Activated gamma-delta T cell treated with anti-CD3 and anti-CD28 coated beads, Interleukin-2, amount 50 U/mL, for 16 hours (primary cell): ENCODE data around the gene SINHCAF.
"Not testable (repeated sequence)": the region's sequence is repeated elsewhere in the genome, so short reads cannot be mapped to it uniquely, and the experiment has no call there.

Experiments used
- DNase-seq: peaks from one replicate; pipeline ENCODE4 v3.0.0-alpha.2; 2020; ENCODE audit warnings: low read depth

SINHCAF gene, protein sequence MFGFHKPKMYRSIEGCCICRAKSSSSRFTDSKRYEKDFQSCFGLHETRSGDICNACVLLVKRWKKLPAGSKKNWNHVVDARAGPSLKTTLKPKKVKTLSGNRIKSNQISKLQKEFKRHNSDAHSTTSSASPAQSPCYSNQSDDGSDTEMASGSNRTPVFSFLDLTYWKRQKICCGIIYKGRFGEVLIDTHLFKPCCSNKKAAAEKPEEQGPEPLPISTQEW

DNA sequence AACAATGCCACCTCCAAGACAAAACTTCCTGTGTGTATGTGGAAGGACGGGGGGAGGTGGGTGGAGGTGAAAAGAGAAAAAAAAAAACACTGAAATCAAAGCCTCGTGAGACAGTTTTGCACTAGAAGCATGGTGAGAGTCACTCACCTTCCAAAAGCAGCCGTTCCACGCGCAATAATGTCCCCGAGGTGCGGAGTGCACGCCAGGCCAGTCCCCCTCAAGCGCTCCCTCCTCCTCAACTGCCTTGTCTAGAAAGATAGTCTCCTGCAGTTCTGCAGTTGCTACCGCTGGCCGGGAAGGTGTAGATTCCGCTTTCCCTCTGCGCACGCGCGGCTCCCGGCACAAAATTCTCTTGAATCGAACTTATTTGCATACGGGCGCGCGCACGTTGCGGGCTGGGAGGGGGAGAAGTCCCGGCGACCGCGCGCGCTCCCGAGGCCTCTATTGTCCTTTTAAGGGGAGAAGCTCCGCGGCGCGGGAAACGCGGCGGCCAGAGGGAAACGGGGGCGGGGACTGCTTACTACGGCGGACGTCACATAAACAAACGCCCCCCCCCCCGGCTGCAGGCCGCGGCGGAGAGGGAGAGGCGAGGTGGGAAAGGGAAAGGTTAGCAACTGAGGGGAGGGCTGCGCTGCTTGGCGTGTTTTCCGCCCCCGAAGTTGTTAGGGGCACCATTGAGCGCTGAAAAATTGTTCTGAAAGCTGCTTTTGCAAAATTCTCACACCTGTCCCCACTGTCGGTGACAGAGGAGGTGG, at the start of gene SINHCAF:
TSS of gene SINHCAF (minus strand) at position 274 of the 755 bp plus-strand sequence. CDS start 27,946 bp downstream, outside the sequence.
- peak; percentile 99 for DNase-seq

DNA sequence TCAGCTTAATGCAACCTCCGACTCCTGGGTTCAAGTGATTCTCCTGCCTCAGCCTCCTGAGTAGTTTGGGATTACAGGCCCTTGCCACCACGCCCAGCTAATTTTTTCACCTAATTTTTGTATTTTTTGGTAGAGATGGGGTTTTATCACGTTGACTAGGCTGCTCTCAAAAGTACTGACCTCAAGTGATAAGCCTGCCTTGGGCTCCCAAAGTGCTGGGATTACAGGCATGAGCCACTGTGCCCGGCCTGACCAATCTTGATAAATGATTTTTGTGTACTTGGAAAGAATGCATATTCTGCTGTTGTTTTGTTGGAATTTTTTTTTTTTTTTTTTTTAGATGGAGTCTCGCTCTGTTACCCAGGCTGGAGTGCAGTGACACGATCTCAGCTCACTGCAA, 49.5 kb upstream of the SINHCAF start:
- not testable (repeated sequence) for DNase-seq

DNA sequence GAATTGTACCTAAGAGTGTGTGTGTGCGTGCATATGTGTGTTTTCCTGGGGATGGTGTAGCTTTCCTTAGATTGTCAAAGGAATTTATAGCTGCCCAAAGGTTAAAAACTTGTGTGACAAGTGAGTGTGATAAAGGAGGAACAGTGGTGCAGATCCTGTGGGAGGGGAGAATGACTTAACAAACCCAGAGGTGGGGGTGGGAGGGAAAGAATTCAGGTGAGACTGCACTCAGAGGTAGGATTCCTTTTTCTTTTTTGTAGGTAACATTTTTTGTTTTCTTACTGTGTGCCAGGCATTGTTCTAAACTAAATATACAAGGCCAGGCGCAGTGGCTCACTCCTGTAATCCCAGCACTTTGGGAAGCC, 45.3 kb upstream of the SINHCAF start:
- no peak for DNase-seq

DNA sequence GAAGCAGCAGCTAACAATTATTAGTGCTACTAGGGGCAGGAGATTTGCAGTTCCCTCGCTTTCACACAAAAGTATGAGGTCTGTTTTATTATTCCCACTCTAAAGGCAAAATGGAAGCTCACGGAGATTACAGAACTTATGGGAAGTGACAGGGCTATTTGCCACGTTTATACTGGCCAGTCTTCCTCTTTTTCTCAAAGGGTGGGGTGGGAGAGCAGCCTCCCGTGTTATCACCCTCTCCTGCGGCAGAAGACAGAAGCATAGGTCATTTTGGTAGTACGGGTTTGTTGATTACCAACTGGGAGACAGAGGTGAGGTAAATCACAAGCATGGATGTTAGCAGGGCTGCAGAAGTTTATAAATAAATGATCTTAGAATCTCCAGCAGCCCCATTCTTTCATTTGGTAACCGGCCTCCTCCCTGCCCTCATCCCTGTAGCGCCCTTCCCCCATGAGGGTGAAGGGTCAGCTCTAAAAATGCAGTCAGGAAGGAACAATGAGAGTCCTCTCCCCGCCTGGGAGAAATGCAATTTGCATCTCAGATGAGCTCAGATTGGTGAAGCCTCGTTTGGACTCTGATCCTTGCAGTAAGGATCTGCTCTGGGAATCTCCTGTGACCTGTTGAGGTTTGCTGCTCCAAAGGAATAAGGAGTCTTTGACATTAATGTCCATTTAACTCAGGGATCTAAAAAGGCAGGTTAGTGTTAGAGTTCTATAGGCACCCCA, 44.7 kb upstream of the SINHCAF start:
- DNase-seq = no peak

DNA sequence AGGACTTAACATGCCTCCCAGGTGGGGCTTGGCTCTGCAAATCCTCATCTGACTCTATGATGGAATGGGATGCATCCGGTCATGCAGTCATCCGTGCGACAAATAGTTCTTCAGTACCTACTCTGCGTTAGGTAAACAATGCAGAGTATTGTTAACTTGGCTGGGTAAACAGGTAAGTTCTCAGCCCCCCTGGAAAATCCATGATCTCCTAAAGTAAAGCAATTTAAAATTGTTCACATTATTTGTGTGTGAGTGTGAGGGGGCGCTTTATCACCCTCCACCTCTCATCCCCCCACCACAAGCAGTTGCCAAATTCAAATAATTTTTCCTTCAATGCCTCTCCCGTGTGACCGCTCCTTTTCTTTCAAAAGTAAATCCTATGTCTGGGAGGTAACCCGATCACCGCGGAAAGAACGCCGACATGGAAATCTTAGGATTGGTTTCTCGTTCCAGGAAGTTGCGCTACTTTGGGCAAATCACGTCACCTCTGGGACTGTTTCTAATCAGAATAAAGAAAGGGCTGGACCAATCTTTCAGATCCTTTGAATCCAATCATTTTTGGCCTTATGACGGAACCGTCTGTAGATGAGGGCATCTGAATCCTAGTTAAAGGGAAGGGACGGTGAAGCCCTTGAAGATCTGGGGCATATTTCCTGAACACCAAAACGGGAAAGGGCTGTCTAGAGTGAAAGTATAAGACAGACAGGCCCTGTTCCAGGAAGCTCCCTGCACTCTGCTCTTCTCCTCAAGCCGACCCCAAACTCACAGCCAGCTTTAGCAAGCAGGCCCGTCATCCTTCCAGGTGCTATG, 44.0 kb upstream of the SINHCAF start:
- no peak for DNase-seq

DNA sequence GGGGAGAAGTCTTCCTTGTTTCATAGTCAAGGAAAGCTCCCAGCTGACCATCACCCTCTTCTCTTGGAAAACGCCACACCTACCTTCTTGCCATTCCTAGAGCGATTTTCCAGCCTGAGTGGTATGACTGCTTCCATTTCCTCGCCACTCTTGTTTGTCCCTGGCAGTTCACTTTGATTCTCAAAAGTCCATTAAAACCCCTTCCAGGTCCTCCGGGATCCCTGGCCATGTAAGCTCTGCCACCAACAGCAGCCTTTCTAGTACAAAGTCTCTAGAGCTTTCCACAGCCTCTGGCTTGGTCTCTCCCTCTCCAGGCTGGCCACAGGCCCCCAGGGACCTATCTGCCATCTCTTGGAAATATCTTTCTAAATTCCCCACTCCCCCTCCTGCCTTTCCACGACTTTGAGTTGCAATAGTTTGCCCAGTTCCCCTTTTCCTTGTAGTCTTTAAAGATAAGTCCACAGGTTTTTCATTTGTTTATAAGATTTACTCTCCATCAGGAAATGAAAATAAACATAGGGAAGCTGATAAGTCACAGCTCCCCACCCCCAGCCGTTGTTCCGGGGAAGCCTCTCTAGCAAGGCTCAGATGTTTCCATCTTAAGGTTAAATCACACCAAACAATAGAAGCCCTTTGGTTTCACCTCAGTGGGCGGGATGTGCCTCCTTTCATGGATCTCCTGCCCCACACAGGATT, 42.9 kb upstream of the SINHCAF start:
- no peak for DNase-seq

DNA sequence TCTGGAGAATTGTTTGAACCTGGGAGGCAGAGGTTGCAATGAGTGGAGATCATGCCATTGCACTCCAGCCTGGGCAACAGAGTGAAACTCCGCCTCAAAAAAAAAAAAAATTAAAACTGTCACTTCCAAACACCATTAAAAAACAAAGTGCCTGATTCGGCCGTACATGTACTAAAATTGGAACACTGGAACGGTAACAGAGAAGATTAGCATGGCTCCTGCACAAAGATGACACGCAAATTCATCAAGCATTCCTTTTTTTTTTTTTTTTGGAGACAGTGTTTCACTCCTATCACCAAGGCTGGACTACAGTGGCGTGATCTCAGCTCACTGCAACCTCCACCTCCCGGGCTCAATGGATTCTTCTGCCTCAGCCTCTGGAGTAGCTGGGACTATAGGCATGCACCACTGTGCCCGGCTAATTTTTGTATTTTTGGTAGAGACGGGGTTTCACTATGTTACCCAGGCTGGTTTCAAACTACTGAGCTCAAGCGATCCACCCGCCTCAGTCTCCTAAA, 40.2 kb upstream of the SINHCAF start:
- DNase-seq = no peak

DNA sequence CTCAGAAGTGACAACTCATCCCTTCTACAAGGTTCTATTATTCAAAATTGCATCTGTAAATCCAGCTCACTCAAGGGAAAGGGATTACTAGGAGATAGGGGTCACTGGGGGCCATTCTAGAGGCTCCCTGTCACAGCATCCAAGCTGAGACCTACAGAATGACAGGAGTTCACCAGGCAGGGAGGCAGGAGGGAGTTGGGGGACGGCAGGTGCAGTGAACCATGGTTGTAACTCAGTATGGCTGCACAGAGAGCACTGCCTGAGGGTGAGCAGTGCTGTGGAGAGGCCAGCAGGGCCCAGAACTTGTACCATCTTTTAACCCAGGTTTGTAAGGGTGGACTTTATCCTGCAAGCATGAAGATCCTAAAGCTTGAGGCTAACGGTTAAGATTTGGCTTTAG, 37.9 kb upstream of the SINHCAF start:
- no peak for DNase-seq

DNA sequence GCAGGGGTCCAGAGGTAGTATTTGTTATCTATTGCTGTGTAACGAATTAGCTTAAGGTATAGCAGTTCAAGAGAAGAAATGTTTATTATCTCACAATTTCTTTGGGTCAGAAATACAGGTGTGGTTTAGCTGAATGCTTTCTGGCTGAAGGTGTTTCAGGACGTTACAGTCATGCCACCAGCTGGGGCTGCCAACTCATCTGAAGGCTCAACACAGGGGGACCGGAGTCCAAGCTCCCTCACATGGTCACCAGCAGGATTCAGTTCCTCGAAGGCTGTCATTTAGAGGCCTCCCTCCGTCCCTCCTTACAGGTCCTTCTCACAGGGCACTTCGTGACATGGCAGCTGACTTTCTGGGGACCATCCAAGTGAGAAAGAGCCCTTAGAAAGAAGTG, 37.5 kb upstream of the SINHCAF start:
- no peak for DNase-seq

DNA sequence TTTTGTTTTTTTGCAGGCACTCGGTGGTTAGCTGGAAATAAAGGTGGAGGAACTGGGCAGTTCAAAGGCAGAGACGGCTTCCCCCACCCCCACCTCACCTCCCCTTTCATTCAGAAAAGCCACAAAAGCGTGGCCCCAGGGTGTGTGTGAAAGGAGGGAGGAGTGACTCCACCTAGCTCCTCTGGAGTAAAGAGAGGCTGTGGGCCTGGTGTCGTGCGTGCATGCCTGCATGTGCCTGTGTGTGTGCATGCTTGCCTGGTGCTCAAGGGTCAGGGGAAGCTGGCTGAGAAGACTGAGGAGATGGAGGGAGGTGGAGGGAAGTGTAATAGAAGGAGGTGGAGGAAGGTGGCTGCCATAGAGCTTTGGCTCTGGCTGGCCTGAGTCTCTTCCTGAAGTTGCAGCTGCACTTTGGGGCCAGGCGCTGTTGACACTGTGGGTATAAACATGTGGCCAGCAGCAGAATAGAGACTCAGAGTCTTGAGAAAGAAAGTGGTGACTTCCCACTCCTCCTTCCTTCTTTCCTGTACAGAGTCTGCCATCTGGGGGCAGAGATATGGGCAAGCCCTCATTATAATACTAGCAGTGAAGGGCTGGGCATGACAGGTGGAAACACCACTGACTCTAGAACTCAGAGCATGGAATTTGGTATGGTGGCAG, 36.9 kb upstream of the SINHCAF start:
- no peak for DNase-seq

DNA sequence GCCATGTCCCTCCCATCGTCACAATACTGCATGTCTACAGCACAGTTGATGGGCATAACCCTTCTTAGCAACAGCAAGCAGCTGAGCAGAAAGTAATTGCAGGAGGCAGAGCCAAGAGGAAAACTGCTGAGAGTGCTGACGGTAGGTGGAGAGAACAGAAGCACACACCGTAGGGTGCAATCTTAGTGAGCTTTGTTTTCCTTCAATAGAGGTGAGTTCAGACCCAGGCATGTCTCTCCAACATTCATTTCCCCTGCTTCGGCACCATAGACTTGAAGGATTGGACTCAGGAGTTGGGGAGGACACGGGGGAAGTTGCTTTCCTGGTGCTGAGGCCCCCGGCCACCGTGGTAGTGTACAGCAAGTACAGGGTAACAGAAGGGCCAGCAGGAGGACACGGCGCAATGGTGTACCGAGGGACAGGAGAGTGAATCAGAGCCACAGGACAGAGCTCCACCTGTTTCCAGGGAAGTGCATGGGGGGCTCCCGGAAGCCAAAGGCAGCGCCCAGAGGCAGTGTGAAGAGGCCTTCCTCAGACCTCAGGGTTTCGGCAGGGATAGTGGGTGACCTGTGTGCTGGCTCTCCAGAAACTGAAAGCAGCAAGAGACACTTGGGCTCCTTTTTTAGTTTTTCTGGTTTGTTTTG, 36.3 kb upstream of the SINHCAF start:
- DNase-seq = no peak

DNA sequence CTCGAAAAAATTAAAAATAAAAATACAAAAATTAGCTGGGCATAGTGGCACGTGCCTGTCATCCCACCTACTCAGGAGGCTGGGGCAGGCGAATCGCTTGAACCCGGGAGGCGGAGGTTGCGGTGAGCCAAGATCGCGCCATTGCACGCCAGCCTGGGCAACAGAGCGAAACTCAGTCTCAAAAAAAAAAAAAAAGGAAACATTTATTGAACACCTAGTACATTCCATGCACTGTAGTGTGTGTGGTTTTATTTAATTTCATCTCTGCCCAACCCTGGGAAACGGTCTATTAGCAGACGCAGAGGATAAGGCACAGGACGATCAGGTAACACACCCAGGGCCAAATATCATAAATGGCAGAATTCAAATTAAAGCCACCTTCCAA, 35.8 kb upstream of the SINHCAF start:
- DNase-seq = no peak

DNA sequence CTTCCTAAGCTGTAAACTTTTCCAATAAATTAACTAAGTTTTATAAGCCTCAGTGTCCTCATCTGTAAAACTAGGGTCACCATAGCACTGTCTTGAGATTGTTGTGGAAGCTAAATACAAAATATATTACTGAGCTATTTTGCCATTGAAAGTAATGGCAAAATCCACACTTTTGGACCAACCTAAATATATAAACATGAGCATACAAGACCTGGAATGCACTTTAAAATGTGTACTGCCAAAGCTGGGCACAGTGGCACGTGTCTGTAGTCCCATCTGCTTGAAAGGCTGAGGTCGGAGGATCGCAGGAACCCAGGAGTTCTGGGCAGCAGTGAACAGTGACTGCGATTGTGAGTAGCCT, 29.8 kb upstream of the SINHCAF start:
- DNase-seq = no peak

DNA sequence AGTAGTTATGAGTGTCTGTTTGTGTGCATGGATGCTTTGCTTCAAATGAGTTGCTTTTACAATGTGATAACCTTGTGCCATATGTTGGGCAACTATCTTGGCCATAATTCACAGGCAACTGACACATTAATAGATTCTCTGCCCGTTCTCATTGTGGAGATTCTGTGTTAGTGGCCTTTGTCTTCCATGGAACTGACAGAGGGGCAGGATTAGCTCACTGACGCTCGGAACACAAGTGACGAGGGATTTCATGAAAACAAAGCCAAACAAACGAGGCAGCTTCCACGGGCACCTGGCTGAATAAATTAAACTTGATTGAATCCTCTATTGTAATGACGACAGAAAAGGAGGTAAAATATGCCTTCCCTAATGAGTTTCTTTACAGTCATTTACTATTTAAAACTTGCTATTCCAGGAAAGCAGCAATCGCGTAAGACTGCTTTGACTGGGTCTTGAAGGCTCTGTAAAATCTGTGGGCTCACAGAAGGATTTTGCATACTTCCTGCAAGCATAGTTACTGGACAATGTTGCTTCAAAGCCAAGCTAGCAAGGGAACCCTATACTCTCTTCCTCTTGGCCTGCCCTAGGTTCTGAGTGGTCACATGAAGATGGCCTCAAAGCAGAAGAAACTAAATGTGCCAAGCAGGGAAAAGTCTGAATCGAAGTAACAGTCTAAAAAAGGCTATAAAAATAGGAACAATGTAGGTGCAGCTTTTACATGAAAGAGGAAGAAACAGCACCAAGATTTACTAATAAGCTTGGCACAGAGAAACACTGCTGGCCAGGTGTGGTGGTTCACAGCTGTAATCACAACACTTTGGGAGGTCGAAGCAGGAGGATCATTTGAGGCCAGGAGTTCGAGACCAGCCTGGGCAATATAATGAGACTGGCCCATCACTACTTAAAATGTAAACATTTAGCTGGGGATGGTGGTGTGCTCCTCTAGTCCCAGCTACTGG, 28.1 kb upstream of the SINHCAF start:
- no peak for DNase-seq

DNA sequence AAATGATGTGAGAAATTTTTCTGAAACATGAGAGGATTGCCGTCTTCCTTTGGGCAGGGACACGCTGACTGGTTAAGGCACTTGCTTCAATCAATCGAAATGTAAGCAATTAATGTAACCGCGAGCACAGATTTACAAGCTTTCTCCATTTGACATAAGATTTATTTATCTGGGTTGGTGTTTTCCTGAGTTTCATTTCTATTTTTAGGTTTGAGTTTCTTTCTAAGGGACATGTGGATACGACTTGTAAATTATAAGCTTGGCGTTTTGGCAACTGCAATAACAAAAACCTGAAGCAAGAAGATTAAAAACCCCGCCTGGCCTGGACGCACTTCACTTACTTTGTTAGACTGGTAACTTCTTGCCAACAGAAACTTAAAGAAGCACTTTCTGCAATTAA, 20.3 kb upstream of the SINHCAF start:
- DNase-seq = no peak

DNA sequence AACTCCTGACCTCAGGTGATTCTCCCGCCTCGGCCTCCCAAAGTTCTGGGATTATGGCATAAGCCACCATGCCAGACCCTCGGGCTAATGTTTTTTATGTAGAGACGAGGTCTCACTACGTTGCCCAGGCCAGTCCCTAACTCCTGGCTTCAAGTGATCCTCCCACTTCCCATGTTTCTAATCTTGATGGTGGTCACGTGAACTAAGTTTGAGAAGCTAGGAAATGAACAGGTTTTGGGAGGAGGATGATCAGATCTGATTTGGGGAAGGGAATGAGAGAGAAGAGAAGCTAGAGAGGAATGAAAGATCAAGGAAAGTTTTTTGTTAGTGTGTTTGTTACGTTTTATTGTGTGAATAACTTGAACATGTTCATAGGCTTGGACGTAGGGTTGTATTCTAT, 17.2 kb upstream of the SINHCAF start:
- no peak for DNase-seq

DNA sequence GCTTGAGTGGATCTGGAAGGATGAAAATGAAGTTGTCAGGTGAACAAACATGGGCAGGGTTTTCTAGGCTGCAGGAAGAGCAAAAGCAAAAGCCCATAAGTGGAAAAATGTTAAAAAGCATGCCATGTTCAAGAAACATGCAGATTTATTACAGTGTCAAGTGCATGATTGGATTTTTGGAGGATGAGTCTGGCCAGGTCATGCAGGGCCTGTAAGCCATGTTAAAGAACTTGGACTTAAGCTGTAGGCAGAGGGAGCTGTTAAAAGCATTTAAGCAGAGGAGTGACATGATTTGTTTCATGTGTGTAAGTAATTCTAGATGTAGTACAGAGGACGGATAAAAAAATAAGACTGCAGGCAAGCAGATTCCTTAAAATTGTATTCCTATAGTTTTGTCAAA, 16.3 kb upstream of the SINHCAF start:
- DNase-seq = no peak

DNA sequence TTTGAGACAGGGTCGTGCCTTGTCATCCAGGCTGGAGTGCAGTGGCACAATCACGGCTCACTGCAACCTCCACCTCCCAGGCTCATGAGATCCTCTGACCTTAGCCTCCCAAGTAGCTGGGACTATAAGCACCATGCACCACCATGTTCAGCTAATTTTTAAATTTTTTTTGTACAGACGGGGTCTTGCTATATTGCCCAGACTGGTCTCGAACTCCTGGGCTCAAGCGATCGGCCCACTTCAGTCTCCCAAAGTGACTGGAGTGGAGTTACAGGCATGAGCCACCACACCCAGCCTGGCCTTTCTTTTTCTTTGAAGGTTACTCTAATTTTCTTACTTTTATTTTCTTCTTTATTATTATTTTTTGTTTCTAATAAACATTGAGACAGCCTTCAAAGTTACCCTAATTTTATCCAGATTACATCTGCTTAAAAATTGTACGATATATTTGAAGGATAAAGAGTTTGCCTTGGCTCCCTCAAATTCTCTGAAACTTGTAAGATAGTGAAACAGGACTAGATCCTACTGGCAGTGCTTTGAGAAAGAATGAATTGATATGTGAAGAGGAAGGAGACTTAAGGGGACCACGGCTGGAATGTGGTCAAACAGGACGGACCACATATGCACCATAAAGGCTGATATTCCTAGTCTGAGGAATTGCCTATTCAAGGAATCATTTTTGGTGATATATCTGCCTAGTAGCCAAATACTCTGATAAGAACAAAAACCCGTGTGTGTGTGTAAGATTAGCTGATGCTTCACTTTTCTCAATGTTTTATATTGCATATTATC, 14.1 kb upstream of the SINHCAF start:
- DNase-seq = no peak

DNA sequence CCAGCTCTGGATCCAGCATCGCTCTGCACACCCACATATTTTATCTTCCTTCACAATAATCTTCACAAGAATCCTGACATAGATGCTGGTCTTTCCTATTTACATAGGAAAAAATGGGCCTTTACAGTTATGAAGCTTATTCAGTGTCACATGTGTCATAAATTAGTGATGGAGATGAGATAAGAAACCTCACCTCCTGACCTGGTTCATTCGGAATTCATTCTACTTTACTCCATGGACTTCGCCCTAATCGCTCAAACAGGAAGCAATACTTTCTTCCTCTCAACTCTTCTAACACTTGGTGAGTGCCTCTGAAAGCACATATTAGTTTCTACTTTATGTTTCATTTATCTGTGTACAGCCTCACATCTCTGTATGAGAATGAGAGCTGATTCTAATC, 12.0 kb upstream of the SINHCAF start:
- no peak for DNase-seq
